IPS-11a (cell line): ENCODE results near the gene ADCYAP1.
"Not testable (repeated sequence)": the region's sequence is repeated elsewhere in the genome, so short reads cannot be mapped to it uniquely, and the experiment has no call there.

Experiments used
- H3K4me3 ChIP-seq: one replicate; pipeline ENCODE4 v1.5.1; 2013; ENCODE audit warnings: low read depth, low read length, control low read depth

The ADCYAP1 gene

GRCh38 chr18:904218-905090 is at the start of gene ADCYAP1:
Gene ADCYAP1 (plus strand): TSS chr18:904871. CDS start chr18:905387, 516 bp downstream.
- H3K4me3 ChIP-seq: peak within 1 kb of the TSS; percentile 10

GRCh38 chr18:857986-858385 is 46.7 kb upstream of the ADCYAP1 start:
- no peak overlapping the region for H3K4me3 ChIP-seq

DNA sequence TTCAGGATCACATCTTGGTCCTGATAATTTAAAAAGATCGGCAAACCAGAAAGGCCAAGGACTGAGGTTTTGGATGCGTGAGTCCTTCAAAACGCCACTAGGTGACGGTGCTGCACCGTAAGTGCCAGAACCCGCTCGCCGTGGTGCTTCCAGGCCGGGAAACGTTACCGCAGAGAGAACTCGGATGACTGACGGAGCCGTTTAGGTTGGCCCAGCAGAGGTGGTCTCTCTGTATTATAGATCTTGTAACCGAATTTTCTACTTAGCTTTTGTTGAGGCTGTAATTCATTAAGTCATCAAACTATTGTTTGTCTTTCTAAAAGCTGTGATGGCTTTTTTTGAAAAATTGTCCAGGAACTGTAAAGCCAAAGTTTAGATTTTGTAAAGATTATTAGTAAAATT is 39.8 kb upstream of the ADCYAP1 start:
- H3K4me3 ChIP-seq: no peak overlapping the region

GRCh38 chr18:867257-867656 is 37.4 kb upstream of the ADCYAP1 start:
- H3K4me3 ChIP-seq: no peak overlapping the region

DNA sequence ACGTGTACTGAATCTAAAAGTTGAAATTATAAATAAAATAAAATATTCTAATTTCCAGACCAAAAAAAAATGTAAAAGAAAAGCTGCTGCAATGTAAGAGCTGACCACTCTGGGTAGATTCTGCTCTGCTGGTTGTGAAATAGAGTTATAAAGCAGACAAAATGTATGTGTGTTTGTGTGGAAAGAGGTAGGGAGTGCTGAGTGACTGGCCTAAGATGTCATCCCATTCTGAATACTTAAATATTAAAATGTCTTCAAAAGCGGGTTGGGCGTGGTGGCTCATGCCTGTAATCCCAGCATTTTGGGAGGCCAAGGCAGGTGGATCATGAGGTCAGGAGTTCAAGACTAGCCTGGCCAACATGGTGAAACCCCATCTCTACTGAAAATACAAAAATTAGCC is 31.2 kb upstream of the ADCYAP1 start:
- H3K4me3 ChIP-seq: not testable (repeated sequence)

- H3K4me3 ChIP-seq: no peak overlapping the region
Observed at GRCh38 chr18:875912-876311, 28.8 kb upstream of the ADCYAP1 start.

GRCh38 chr18:877238-877637 is 27.4 kb upstream of the ADCYAP1 start:
- H3K4me3 ChIP-seq: no peak overlapping the region

GRCh38 chr18:886076-886475 is 18.6 kb upstream of the ADCYAP1 start:
- no peak overlapping the region for H3K4me3 ChIP-seq

DNA sequence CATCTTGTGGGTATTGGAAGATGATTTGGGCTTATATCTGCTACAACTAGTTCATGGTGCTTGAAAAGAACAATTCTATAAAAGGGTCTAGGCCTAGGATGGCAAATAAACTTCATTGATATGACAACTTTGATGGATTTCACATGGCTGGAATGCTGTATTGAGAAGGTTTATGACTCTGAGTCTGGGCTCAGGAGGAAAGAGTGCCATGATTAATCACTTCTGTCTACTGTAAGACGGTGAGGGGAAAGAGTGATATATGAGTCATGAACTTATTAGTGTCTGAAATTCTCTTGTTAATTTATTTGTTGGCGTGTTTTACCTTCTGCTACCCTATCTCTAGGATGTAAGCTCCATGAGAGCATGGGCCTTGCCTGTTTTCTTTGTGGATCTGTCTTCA is 17.0 kb upstream of the ADCYAP1 start:
- no peak overlapping the region for H3K4me3 ChIP-seq

DNA sequence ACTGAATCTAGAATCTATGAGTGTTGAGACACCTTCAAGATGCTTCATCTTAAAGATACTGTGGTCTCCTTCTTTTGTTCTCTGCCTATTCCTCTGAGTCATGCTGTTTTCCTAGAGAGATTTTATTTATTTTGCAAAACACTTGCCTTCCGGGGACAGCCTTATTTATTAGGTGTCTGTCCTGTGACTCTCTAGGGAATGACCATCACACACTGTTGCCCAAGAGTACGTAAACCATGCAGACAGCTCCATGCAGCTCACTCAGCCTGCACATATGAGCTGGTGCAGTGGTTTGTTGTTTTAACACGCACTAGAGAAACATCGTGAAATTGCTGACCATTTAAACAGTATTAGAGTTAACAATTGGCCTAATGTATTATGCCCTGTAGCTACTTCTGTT is 12.4 kb upstream of the ADCYAP1 start:
- no peak overlapping the region for H3K4me3 ChIP-seq

DNA sequence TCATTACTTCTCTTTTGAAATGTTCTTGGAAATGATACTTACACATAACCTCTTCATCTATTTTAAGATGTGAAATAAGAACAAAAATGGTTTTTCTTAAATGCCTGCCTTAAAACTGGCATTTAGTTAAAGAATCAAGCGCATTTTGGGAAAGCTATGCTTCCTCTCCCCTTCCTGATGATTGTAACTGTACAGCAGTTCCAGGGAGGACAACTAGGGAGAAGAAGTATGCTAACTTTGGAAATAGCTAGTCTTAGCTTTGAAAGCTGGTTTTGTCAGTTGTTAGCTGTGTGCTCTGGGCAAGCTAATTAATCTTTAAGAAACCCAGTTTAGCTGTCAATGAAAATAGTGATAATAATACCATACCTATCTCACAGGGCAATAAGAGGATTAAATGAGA is 8.4 kb upstream of the ADCYAP1 start:
- H3K4me3 ChIP-seq: no peak overlapping the region

- no peak overlapping the region for H3K4me3 ChIP-seq
Observed at GRCh38 chr18:901761-902160, 2.9 kb upstream of the ADCYAP1 start.

GRCh38 chr18:902229-902628 is 2.4 kb upstream of the ADCYAP1 start:
- H3K4me3 ChIP-seq: no peak overlapping the region

GRCh38 chr18:903701-904100 is 970 bp upstream of the ADCYAP1 start:
- H3K4me3 ChIP-seq: no peak overlapping the region

DNA sequence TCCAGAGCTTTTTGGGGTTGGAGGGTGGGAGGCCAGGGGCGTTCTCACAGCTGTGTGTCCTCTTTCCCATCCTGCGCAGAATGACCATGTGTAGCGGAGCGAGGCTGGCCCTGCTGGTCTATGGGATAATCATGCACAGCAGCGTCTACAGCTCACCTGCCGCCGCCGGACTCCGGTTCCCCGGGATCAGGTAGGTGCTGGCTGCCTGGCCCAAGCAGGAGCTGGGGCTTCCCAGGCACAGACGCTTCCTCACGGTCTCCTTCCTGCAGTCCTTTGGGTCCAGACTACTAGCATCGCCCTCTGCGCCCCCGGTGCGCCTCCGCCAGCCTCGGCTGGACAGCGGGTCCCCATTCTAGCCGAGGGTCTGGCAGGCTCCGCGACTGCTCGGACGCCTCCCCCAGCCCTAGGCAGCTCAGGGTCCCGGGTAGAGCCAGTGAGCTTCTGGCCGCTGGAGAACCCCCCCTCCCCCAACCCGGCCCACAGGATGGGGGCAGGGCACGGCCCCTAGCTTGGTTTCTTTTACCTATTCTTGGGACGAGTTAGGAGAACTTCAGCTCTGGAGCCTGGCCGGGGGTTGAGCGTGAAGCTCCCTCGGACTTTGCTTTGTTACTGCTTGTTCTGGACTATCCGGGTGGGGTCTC is 756 bp downstream of the ADCYAP1 start:
- no peak overlapping the region for H3K4me3 ChIP-seq

DNA sequence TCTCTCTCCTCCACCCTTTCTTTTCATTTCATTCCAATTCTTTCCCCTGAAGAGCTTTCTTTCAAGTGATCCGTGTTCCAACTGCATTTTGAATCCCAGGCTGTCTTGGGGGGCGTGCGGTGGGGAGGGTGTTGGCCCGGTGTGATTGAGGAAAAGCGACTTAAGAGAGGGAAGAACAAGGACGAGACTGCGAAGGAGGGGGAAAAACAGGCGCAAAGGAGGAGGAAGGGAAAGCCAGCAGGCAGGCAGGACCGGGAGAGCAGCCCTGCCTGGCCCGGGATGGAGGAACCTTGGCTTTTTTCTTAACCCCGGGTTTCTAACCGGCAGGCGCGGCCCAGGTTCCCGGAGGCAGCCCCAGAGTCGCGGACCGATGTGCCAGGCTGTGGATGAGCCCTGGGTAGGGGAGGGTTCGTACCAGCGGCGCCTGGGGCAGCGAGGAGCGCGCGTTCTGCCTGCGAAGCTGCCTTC is 1.3 kb downstream of the ADCYAP1 start:
- peak overlapping the region; percentile 33 for H3K4me3 ChIP-seq

DNA sequence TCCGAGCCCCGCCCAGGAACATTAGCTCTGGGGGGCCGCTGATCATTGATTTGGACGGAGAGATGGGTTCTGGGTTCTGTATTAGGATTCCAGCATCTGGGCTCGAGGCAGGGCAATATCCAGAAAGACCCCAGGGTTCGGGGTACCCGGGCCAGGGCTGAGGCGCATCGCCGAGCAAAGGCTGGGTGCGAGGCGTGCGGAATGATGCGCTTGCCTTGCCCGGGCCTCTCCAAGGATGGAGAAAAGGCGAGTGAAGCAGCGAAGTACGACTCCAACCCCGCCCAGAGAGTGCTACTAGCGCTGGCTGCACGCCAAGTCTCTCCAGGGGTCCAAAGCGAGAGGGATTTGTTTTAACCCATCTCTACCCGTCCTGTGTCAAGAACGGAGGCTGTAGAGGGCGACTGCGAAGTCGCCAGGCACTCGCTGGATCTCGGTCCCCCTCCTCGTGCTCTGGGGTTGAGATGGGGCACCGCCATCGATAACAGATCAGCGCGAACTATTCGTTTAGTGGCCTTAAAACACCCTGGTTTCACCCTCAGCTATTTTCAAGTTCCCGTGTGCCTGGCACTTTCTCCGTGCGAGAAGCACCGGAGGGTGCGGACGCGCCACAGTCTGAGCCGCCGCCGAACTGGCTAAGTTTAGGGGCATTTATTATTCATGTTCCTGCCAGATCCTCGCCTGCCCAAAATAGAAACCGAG is 1.9 kb downstream of the ADCYAP1 start:
- peak overlapping the region; percentile 33 for H3K4me3 ChIP-seq

- H3K4me3 ChIP-seq: peak overlapping the region; percentile 33
Observed at GRCh38 chr18:907115-907884, 2.6 kb downstream of the ADCYAP1 start.

DNA sequence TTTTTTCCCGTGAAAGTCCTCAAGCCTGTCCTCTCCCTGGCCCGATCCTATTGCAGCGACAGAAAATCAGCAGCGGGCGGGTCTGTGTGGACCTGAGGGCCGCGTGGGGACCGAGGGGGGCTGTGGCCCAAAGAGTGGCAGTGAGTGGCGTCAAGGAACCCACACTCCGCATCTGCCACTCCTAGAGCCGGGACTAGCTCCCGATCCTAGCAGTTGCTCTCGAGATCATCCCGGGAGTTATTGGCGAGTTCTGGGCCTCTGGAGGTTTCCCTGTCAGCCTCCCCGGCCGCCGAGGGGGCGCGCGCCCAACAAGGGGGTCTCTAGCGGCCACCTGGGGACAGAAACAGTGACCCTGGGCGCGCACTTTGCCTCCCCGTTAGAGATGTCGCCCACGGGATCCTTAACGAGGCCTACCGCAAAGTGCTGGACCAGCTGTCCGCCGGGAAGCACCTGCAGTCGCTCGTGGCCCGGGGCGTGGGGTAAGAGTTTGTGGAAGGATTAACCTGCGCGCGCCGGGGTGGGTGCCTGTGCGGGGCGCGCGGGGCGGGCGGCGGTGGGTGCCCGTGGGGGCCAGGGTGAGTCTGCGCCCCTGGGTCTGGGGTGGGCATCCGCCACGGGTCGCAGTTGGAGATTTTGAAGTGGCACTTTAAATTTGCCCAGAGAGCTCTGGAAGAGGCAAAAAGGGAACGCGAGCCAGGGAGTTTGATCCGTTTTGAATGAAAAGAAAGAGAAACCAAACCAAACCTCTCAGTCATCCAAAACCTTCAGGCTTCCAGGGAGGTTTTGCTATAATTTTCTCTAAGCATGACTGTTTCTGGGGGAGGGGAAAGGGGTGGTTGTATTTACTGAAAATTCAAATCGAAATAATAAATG is 3.5 kb downstream of the ADCYAP1 start:
- H3K4me3 ChIP-seq: peak overlapping the region; percentile 33
